ENCODE results near the gene INHBB.

Gene INHBB

GRCh38 chr2:120312076-120312475, 33.9 kb upstream of the INHBB start:
- DNase-seq (ENCODE audit: low read depth in 1 of 2, low spot score in 1 of 2): no peak
- Histone ChIP-seq H3K27me3 (ENCODE audit: insufficient read depth, poor library complexity, severe bottlenecking) (no peaks in the 10 kb centered on the region), H3K4me3 (replicated peaks; ENCODE audit: insufficient read depth, low read length) (no peak overlapping the region), H3K27ac (replicated peaks) (no peak overlapping the region)
- TF ChIP-seq CTCF (IDR thresholded peaks at IDR 0.05; ENCODE audit: insufficient read depth, low read length) (no peak), GABPA (IDR thresholded peaks at IDR 0.05; ENCODE audit: low read depth) (no peak), POLR2AphosphoS5 (IDR thresholded peaks at IDR 0.05; ENCODE audit: low read depth) (no peak), REST (IDR thresholded peaks at IDR 0.05; ENCODE audit: insufficient replicate concordance, low read depth) (no peak), SPI1 (IDR thresholded peaks at IDR 0.05; ENCODE audit: borderline replicate concordance, low read depth) (no peak)

GRCh38 chr2:120312860-120313694, 32.9 kb upstream of the INHBB start:
- peak; percentile 50 to 76 for DNase-seq (ENCODE audit: low read depth in 1 of 2, low spot score in 1 of 2)
- peak; percentile 82 for TF ChIP-seq CTCF (IDR thresholded peaks at IDR 0.05; ENCODE audit: insufficient read depth, low read length)
- TF ChIP-seq SPI1 (IDR thresholded peaks at IDR 0.05; ENCODE audit: borderline replicate concordance, low read depth): no peak
- H3K27ac ChIP-seq (replicated peaks): no peak overlapping the region
- peak overlapping the region; percentile 21; the same call in 1 of the 2 replicates for H3K4me3 ChIP-seq (replicated peaks; ENCODE audit: insufficient read depth, low read length)
- no peaks in the 10 kb centered on the region for H3K27me3 ChIP-seq (ENCODE audit: insufficient read depth, poor library complexity, severe bottlenecking)

GRCh38 chr2:120313695-120314615, 32.0 kb upstream of the INHBB start:
- H3K4me3 ChIP-seq (replicated peaks; ENCODE audit: insufficient read depth, low read length): no peak overlapping the region
- H3K27me3 ChIP-seq (ENCODE audit: insufficient read depth, poor library complexity, severe bottlenecking): no peaks in the 10 kb centered on the region
- no peak for DNase-seq (ENCODE audit: low read depth in 1 of 2, low spot score in 1 of 2)
- H3K27ac ChIP-seq (replicated peaks): no peak overlapping the region
- TF ChIP-seq CTCF (IDR thresholded peaks at IDR 0.05; ENCODE audit: insufficient read depth, low read length) (no peak), POLR2AphosphoS5 (IDR thresholded peaks at IDR 0.05; ENCODE audit: low read depth) (no peak), SPI1 (IDR thresholded peaks at IDR 0.05; ENCODE audit: borderline replicate concordance, low read depth) (no peak), GABPA (IDR thresholded peaks at IDR 0.05; ENCODE audit: low read depth) (no peak), REST (IDR thresholded peaks at IDR 0.05; ENCODE audit: insufficient replicate concordance, low read depth) (no peak)
